ENCODE data around the gene CARD8.
A peak's percentile ranks its signal among the peaks of the same experiment; 100 is the strongest.
"Not testable (repeated sequence)": the region's sequence is repeated elsewhere in the genome, so short reads cannot be mapped to it uniquely, and the experiment has no call there.

CARD8 gene, protein sequence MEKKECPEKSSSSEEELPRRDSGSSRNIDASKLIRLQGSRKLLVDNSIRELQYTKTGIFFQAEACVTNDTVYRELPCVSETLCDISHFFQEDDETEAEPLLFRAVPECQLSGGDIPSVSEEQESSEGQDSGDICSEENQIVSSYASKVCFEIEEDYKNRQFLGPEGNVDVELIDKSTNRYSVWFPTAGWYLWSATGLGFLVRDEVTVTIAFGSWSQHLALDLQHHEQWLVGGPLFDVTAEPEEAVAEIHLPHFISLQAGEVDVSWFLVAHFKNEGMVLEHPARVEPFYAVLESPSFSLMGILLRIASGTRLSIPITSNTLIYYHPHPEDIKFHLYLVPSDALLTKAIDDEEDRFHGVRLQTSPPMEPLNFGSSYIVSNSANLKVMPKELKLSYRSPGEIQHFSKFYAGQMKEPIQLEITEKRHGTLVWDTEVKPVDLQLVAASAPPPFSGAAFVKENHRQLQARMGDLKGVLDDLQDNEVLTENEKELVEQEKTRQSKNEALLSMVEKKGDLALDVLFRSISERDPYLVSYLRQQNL

GRCh38 chr19:48255376-48256303, at the start of gene CARD8:
CARD8 (minus strand) TSS chr19:48255912; CDS start chr19:48241020, 14,892 bp downstream.
- DNase-seq (ENCODE audit: low spot score) (peak; percentile 68), FAIRE-seq (peak; percentile 57)

GRCh38 chr19:48303866-48304265, 48.2 kb upstream of the CARD8 start:
- FAIRE-seq, result no peak
- no peak for DNase-seq (ENCODE audit: low spot score)

DNA sequence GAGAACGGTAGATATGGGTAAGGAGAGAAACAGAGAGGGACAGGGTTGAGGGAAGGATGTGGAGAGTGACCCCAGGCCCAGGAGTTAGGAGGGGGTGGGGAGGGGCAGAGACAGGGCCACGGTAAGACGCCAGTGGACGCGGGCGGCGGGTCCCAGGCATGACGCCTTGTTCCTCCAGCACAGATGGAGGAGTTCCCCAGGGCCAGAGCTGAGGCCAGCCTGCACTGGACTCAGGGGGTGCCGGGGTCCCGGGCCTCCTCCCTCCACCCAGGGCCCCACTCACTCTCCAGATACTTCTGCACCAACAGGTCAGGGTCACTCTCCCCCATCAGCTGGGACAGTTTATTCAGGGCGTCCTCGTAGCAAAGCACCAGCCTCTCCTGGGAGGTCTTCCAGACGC, 47.7 kb upstream of the CARD8 start:
- FAIRE-seq (no peak), DNase-seq (ENCODE audit: low spot score) (no peak)

DNA sequence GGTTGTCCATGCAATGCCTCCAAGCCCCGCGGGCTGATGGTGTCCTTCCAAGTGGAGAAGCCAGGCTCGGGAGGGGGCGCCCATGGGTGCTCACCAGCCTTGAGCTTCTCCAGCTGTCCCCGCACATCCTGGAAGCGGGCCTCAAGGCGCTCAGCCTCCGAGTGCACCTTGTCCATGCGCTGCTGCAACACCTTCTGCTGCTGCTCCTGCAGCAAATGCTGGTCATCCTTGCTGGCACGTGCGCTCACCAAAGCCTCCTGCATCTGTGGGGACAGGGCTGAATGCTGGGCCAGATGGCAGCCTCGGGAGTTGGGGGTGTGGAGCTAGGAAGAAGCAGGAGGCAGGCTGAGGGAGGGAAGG, 46.9 kb upstream of the CARD8 start:
- no peak for DNase-seq (ENCODE audit: low spot score)
- FAIRE-seq, result no peak

- DNase-seq (ENCODE audit: low spot score), result no peak
- no peak for FAIRE-seq
These were observed 46.3 kb upstream of the CARD8 start for GRCh38 chr19:48301886-48302599.

- FAIRE-seq, result no peak
- DNase-seq (ENCODE audit: low spot score), result no peak
These were observed 42.3 kb upstream of the CARD8 start for GRCh38 chr19:48297975-48298374.

- FAIRE-seq (no peak), DNase-seq (ENCODE audit: low spot score) (no peak)
These were observed 41.4 kb upstream of the CARD8 start for GRCh38 chr19:48296963-48297734.

DNA sequence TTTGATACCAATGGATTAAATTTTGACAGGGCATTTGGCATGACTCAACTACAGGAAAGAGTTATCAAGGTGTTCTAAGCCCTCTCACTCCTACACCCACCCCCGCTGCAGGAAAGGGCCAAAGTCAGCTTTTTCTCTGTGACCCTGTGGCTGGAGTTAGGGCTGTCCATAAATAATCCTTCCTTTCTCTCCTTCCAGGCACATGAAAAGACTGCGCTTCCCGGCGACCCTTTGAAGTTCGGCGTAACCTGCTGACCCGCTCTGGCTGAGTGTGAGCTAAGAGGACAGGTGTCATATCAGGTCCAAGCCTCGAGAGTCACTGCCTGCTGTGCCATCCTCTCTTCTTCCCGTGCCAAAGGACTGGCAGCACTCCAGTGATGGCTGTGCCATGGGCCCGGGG, 39.7 kb upstream of the CARD8 start:
- FAIRE-seq (no peak), DNase-seq (ENCODE audit: low spot score) (no peak)

DNA sequence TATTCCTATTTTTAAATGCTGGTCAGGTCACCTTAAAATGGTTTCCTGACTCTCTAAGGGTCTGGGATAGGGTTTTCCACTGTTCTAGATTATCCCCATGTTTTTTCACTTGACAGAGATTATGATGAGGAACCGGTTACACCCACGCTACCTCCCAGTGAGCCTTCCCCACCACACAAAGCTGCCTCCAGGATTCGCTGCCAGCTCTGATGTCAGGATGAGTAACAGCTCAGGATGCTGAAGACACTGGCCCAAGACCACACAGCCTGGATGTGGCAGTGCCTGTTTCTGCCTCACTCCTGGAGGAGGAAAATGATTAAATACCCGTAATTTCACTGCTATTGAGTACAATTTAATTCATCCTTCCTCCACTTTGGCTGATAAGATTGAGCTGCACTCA, 37.1 kb upstream of the CARD8 start:
- peak; percentile 64 for DNase-seq (ENCODE audit: low spot score)
- peak; percentile 71 for FAIRE-seq

GRCh38 chr19:48291489-48291815, 35.7 kb upstream of the CARD8 start:
- DNase-seq (ENCODE audit: low spot score); FAIRE-seq: not testable (repeated sequence)

GRCh38 chr19:48290771-48291488, 35.2 kb upstream of the CARD8 start:
- FAIRE-seq (no peak), DNase-seq (ENCODE audit: low spot score) (peak; percentile 38)

DNA sequence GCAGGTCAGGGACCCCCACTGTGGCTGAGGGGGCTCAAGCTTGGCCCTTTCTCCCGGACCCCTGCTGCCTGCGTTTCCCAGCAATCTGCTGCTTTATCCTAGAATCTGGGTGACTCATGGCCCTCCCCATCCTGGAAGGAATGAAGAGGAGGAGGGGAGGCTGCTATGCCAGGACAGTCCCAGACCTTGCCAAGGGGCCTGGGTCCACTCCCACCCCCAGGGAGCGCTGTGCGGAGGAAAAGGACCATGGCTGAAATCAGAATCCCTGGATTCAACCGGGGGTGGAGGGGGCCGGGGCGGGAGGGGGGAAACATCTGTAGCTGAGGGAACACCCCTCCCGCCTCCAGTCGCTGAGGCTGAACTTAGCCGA, 34.7 kb upstream of the CARD8 start:
- FAIRE-seq, result no peak
- DNase-seq (ENCODE audit: low spot score), result peak; percentile 11

DNA sequence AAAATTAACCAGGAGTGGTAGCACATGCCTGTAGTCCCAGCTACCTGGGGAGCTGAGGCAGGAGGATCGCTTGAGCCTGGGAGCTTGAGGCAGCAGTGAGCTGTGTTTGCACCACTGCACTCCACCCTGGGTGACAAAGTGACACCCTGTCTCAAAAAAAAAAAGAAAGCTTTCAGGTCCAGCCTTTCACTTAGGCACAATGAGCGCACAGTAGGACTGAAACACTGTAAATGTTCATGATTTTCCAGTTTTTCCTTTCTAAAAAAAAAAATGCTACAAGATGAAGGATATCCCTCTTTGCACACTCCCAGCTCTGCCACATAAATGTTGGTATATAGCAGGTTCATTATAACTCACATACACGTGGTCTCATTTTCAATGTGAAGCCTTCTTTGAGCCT, 32.0 kb upstream of the CARD8 start:
- no peak for FAIRE-seq

GRCh38 chr19:48284896-48285295, 29.2 kb upstream of the CARD8 start:
- FAIRE-seq (no peak), DNase-seq (ENCODE audit: low spot score) (no peak)

More for the DNA sequence above, 32.0 kb upstream of the CARD8 start:
- DNase-seq (ENCODE audit: low spot score), result no peak

GRCh38 chr19:48283908-48284307, 28.2 kb upstream of the CARD8 start:
- DNase-seq (ENCODE audit: low spot score) (no peak), FAIRE-seq (no peak)

GRCh38 chr19:48279747-48280146, 24.0 kb upstream of the CARD8 start:
- FAIRE-seq, result no peak
- DNase-seq (ENCODE audit: low spot score), result no peak

DNA sequence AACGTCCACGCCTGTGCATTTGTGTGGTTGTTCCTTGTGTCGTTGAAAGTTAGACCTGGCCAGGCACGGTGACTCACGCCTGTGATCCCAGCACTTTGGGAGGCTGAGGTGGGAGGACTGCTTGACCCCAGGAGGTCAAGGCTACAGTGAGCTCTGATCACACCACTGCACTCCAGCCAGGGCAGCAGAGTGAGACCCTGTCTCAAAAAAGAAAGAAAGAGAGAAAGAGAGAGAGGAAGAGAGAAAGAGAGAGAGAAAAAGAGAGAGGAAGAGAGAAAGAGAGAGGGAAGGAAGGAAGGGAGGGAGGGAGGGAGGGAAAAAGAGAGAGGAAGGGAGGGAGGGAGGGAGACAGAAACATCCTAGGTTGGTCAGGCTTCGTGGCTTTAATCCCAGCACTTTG, 19.2 kb upstream of the CARD8 start:
- FAIRE-seq, result no peak
- no peak for DNase-seq (ENCODE audit: low spot score)

DNA sequence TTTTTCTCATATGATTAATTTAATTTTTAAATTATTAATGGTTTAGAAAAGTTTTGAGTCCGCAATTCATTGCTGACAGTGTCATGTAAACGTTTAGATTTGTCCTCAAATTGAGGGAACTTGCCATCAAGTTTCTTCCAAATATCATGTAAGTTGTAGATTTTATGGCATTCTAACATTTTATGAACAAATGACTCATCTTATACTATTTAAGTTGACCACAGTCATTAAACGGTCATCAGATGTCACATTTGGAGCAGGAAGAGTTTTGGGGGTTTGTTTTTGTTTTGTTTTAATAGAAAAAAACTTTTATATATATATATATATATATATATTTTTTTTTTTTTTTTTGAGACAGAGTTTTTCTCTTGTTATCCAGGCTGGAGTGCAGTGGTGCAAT, 18.5 kb upstream of the CARD8 start:
- FAIRE-seq (no peak), DNase-seq (ENCODE audit: low spot score) (no peak)

DNA sequence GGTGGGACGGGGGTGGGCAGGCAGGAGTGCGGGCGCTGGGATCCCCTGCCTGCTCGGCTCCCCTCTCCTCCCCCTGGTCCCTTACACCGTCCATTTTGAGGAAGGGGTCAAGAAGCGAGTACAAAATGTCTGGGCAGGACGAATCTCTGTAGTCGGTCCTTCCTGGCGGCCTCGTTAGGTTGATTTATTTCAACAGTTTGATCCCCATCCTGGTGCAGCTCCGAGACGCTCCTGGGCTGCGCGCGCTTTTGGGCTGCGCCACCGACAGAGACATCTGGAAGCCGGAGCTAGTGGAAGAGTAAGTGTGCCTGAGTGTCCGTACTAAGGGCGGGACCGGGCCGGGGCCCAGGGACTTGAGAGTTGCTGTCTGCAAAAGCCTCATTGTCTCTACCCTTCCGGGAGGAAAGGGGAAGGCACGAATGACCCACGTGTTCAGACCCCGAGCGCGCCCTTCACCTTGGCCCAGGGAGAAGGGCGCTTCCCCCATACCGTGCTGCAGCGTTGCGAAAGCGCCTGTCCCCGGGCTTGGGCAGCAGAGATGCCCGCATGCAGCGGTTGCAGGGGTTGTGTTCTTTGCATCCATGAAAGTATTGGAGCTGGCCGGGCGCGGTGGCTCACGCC, 15.9 kb upstream of the CARD8 start:
- FAIRE-seq (no peak), DNase-seq (ENCODE audit: low spot score) (no peak)

- peak; percentile 31 for DNase-seq (ENCODE audit: low spot score)
- FAIRE-seq, result not testable (repeated sequence)
These were observed 13.9 kb upstream of the CARD8 start for GRCh38 chr19:48269617-48270026.
